Inferior parietal cortex (tissue), 1 donor: Measurements from ENCODE around the gene MYH9.

ENCODE experiments used
- DNase-seq: peaks from one replicate; pipeline ENCODE4 v3.0.0-alpha.2; 2016; ENCODE audit errors: extremely low spot score

The MYH9 gene

GRCh38 chr22:36316419-36316818 lies 71.3 kb downstream of the MYH9 start:
- DNase-seq = no peak

- DNase-seq = no peak
These were observed 72.4 kb downstream of the MYH9 start for GRCh38 chr22:36315325-36315724.

GRCh38 chr22:36311386-36312085 lies 76.2 kb downstream of the MYH9 start:
- DNase-seq = no peak

GRCh38 chr22:36308880-36309279 lies 78.9 kb downstream of the MYH9 start:
- no peak for DNase-seq

GRCh38 chr22:36306227-36306626 lies 81.5 kb downstream of the MYH9 start:
- DNase-seq = no peak

- no peak for DNase-seq
These were observed 82.0 kb downstream of the MYH9 start for GRCh38 chr22:36305813-36306212.

- no peak for DNase-seq
These were observed 83.3 kb downstream of the MYH9 start for GRCh38 chr22:36304429-36304828.

GRCh38 chr22:36303874-36304273 lies 83.9 kb downstream of the MYH9 start:
- DNase-seq = no peak

- DNase-seq = no peak
These were observed 84.7 kb downstream of the MYH9 start for GRCh38 chr22:36303115-36303467.

GRCh38 chr22:36302439-36303114 lies 85.2 kb downstream of the MYH9 start:
- DNase-seq = no peak

GRCh38 chr22:36301851-36302250 lies 85.9 kb downstream of the MYH9 start:
- no peak for DNase-seq

- peak; percentile 77 for DNase-seq
These were observed 86.4 kb downstream of the MYH9 start for GRCh38 chr22:36301384-36301828.

GRCh38 chr22:36300396-36301212 lies 87.2 kb downstream of the MYH9 start:
- DNase-seq = no peak

- DNase-seq = no peak
These were observed 87.9 kb downstream of the MYH9 start for GRCh38 chr22:36299911-36300310.

GRCh38 chr22:36299295-36299694 lies 88.5 kb downstream of the MYH9 start:
- no peak for DNase-seq

- DNase-seq = no peak
These were observed 89.2 kb downstream of the MYH9 start for GRCh38 chr22:36298601-36299000.

GRCh38 chr22:36298118-36298517 lies 89.6 kb downstream of the MYH9 start:
- no peak for DNase-seq

GRCh38 chr22:36297568-36297967 lies 90.2 kb downstream of the MYH9 start:
- DNase-seq = no peak

GRCh38 chr22:36296690-36297089 lies 91.1 kb downstream of the MYH9 start:
- no peak for DNase-seq

- no peak for DNase-seq
These were observed 92.5 kb downstream of the MYH9 start for GRCh38 chr22:36295247-36295646.

GRCh38 chr22:36294801-36295200 lies 93.0 kb downstream of the MYH9 start:
- DNase-seq = no peak

GRCh38 chr22:36294293-36294620 lies 93.5 kb downstream of the MYH9 start:
- no peak for DNase-seq
